T-cell (primary cell): ENCODE data around the gene EBF4. TPM values are rescaled to one million over a fixed set of nuclear protein-coding genes. Genes with fewer than 3 reads are reported as not detected.

ENCODE experiments used
- ATAC-seq, 4 experiments: fragments of 200-7000 bp in 3 of 4; fragments of 150-1000 bp in 1 of 4; cut with Tn5 transposase; replicated peaks in 1 of 4; 1 replicate in 3 of 4; 2 replicates in 1 of 4; pipeline ENCODE4 v1.10.0; 2021; ENCODE audit warnings: moderate library complexity in 3 of 4, mild to moderate bottlenecking in 2 of 4, moderate number of reproducible peaks in 1 of 4
- CTCF ChIA-PET, 2 donors: fragments of 300-600 bp; sonication (Branson Sonifier 250); formaldehyde crosslinking; loops; one replicate each; lab custom pipeline; 2022; ENCODE audit warnings: antibody characterized with exemption in 2 of 2; lab: Charles Lee
- POLR2A ChIA-PET, 2 donors: fragments of 300-600 bp; sonication (Branson Sonifier 250); formaldehyde crosslinking; loops; one replicate each; lab custom pipeline; 2022; ENCODE audit warnings: antibody characterized with exemption in 2 of 2; lab: Charles Lee
- DNase-seq, 35 experiments: peaks; one replicate each; pipeline versions ENCODE4 v3.0.0 to v3.0.0-alpha.2; 2013 to 2023
- H3K27ac ChIP-seq: one replicate; pipeline ENCODE4 v1.5.1; 2013; ENCODE audit warnings: low read length
- H3K27me3 ChIP-seq, 2 experiments: replicated peaks in 1 of 2; 1 replicate in 1 of 2; 2 replicates in 1 of 2; pipeline versions ENCODE4 v1.6.1 to v1.7.0; 2013; ENCODE audit warnings: low read length in 1 of 2, mixed read lengths in 1 of 2; ENCODE audit not compliant: control insufficient read depth in 2 of 2, insufficient read depth in 2 of 2; ENCODE audit errors: extremely low read depth in 1 of 2
- H3K36me3 ChIP-seq, 2 donors: 1 replicate in 1 of 2; 2 replicates in 1 of 2; pipeline versions ENCODE4 v1.6.1 to v1.7.0; 2013; ENCODE audit warnings: low read length in 1 of 2; ENCODE audit not compliant: control insufficient read depth in 2 of 2, insufficient read depth in 1 of 2; ENCODE audit errors: extremely low read depth in 1 of 2
- H3K4me1 ChIP-seq, 2 experiments: 1 replicate in 1 of 2; 2 replicates in 1 of 2; pipeline versions ENCODE4 v1.6.1 to v1.7.0; 2013; ENCODE audit warnings: low read length in 2 of 2, mixed read lengths in 1 of 2; ENCODE audit not compliant: insufficient read depth in 2 of 2, control insufficient read depth in 1 of 2; ENCODE audit errors: extremely low read depth in 1 of 2
- H3K4me3 ChIP-seq, 2 donors: 1 replicate in 1 of 2; 2 replicates in 1 of 2; pipeline versions ENCODE4 v1.5.1 to v1.7.0; 2013; ENCODE audit warnings: mild to moderate bottlenecking in 2 of 2, low read length in 1 of 2, moderate library complexity in 1 of 2; ENCODE audit not compliant: control insufficient read depth in 1 of 2; ENCODE audit errors: extremely low read depth in 1 of 2
- H3K9me3 ChIP-seq: 2 replicates; pipeline ENCODE4 v1.7.0; 2013
- H3K27ac Mint-ChIP-seq, 2 donors: one replicate each; pipeline ENCODE4 v1.8.0; 2020 to 2021; ENCODE audit warnings: mild to moderate bottlenecking in 2 of 2, mixed read lengths in 2 of 2
- H3K27me3 Mint-ChIP-seq, 2 donors: one replicate each; pipeline ENCODE4 v1.8.0; 2021 to 2022; ENCODE audit warnings: mixed read lengths in 2 of 2
- H3K36me3 Mint-ChIP-seq: one replicate; pipeline ENCODE4 v1.8.0; 2021; ENCODE audit warnings: mixed read lengths
- H3K4me1 Mint-ChIP-seq, 3 donors: one replicate each; pipeline ENCODE4 v1.8.0; 2020 to 2022; ENCODE audit warnings: mixed read lengths in 3 of 3, mild to moderate bottlenecking in 1 of 3
- H3K4me3 Mint-ChIP-seq, 3 donors: one replicate each; pipeline ENCODE4 v1.8.0; 2020 to 2022; ENCODE audit warnings: mild to moderate bottlenecking in 3 of 3, mixed read lengths in 3 of 3, moderate library complexity in 3 of 3
- H3K9me3 Mint-ChIP-seq, 3 donors: one replicate each; pipeline ENCODE4 v1.8.0; 2020 to 2022; ENCODE audit warnings: mixed read lengths in 3 of 3
- WGBS: methylation state at CpG from one replicate; pipeline ENCODE4 v1.1.5; 2013; ENCODE audit warnings: missing lambda C conversion rate; ENCODE audit not compliant: insufficient coverage; 5-methylcytosine and 5-hydroxymethylcytosine counted together
- total RNA-seq, 35 experiments: library from RNA in 6 of 35; stranded (reverse) in 6 of 35; fragments of 120-200 nt in 1 of 35; gene quantifications; one replicate each; pipeline versions ENCODE4 v1.2.1 to v1.2.4 and lab custom pipeline; 2013 to 2026

EBF4 gene
- total RNA-seq, 5 donors from 2014 or later (not counting 1 experiment from before 2014, with no cell fraction given): 4.2 to 10.5 (median 6.8) TPM

DNA sequence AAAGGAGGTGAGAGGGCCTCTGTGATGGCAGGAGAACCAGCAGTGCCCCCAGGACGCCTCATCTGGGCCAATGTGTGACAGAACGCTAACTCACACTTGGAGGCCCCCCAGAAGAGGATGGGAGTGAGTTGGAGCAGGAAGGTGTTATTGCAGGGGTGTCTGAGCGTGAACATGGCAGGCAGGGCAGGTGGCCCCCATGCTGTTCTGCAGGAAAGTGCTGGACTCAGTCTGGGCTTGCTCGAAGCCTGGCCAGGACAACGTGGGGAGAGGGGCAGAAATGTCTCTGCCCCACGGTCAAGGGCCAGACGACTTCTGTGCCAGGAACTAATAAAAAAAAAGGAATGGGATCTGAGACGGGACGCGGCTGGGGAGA lies 931 bp upstream of the EBF4 start:
- ATAC-seq (no peak), DNase-seq (no peak)
- Histone ChIP-seq H3K36me3 (no peaks in the 10 kb centered on the region), H3K27me3 (peaks cover 8 to 62% of the 10 kb centered on the region in 2 experiments), H3K4me3 (peak overlapping the region in 1 of 2 donors; percentile 49), H3K4me1 (peaks cover 0 to 30% of the 10 kb centered on the region in 2 experiments), H3K27ac (no peak overlapping the region), H3K9me3 (no peaks in the 10 kb centered on the region)
- Mint-ChIP-seq H3K9me3 (no peaks in the 10 kb centered on the region), H3K4me1 (peaks cover 25 to 35% (median 32%) of the 10 kb centered on the region in 3 donors), H3K27ac (peak overlapping the region; percentile 42 to 45), H3K36me3 (no peaks in the 10 kb centered on the region), H3K27me3 (peaks cover 19 to 40% of the 10 kb centered on the region in 2 donors), H3K4me3 (peak overlapping the region; percentile 82 to 97 (median 92))
- ChIA-PET POLR2A (no interaction called here), CTCF (interaction anchor here in 1 of 2 donors (1.0 to 2.3 kb wide), 2 partner anchors 50 to 61 kb away, joined by 3 to 14 read pairs; no protein-coding TSS in a partner anchor)
- 93% methylated on average over 10 of the region's 10 CpGs for whole genome bisulfite sequencing

GRCh38 chr20:2692886-2693285 lies 306 bp downstream of the EBF4 start:
- Histone ChIP-seq H3K27me3 (peaks cover 8 to 66% of the 10 kb centered on the region in 2 experiments), H3K36me3 (no peaks in the 10 kb centered on the region), H3K4me1 (peaks cover 0 to 24% of the 10 kb centered on the region in 2 experiments), H3K4me3 (no peak overlapping the region), H3K9me3 (no peaks in the 10 kb centered on the region), H3K27ac (no peak overlapping the region)
- ChIA-PET POLR2A (interaction anchor here in 1 of 2 donors (0.6 kb wide), 3 partner anchors 45 to 590 kb away, joined by 3 to 7 read pairs (median 6); no protein-coding TSS in a partner anchor), CTCF (interaction anchor here in 1 of 2 donors (0.6 to 2.3 kb wide), 3 partner anchors 20 to 53 kb away, joined by 3 to 14 read pairs (median 7); no protein-coding TSS in a partner anchor)
- Mint-ChIP-seq H3K4me3 (no peak overlapping the region), H3K27me3 (peaks cover 22 to 44% of the 10 kb centered on the region in 2 donors), H3K27ac (no peak overlapping the region), H3K4me1 (peaks cover 20 to 31% (median 27%) of the 10 kb centered on the region in 3 donors), H3K36me3 (no peaks in the 10 kb centered on the region), H3K9me3 (no peaks in the 10 kb centered on the region)
- peak in 12 of 35 experiments; percentile 15 to 63 (median 25) for DNase-seq
- WGBS: under 1% methylated on average over 47 of the region's 64 CpGs
- ATAC-seq: peak; percentile 39 to 57 (median 53)

- no peaks in the 10 kb centered on the region for H3K36me3 Mint-ChIP-seq
- POLR2A ChIA-PET: interaction anchor here in 1 of 2 donors (0.7 kb wide), 1 partner anchor 739 kb away, joined by 3 read pairs; no protein-coding TSS in a partner anchor
Observed at GRCh38 chr20:2693286-2694007, 867 bp downstream of the EBF4 start.

GRCh38 chr20:2694008-2694471 lies 1.5 kb downstream of the EBF4 start:
- 16% methylated on average over 16 of the region's 23 CpGs for WGBS
- POLR2A ChIA-PET: interaction anchor here in 1 of 2 donors (0.7 kb wide), 1 partner anchor 738 kb away, joined by 3 read pairs; no protein-coding TSS in a partner anchor
- Mint-ChIP-seq H3K36me3 (no peaks in the 10 kb centered on the region), H3K4me3 (peak overlapping the region in 2 of 3 donors; percentile 34 to 54), H3K9me3 (no peaks in the 10 kb centered on the region), H3K4me1 (peaks cover 12 to 24% (median 19%) of the 10 kb centered on the region in 3 donors), H3K27me3 (peaks cover 22 to 44% of the 10 kb centered on the region in 2 donors), H3K27ac (no peak overlapping the region)
- peaks cover 0 to 16% of the 10 kb centered on the region in 2 experiments for H3K4me1 ChIP-seq
- no peak for ATAC-seq
- CTCF ChIA-PET: interaction anchor here in 1 of 2 donors (0.6 to 2.3 kb wide), 3 partner anchors 19 to 93 kb away, joined by 3 to 14 read pairs (median 5); no protein-coding TSS in a partner anchor
- H3K27ac ChIP-seq: no peak overlapping the region
- no peaks in the 10 kb centered on the region for H3K9me3 ChIP-seq
- H3K36me3 ChIP-seq: no peaks in the 10 kb centered on the region
- peak overlapping the region in 1 of 2 donors; percentile 28 for H3K4me3 ChIP-seq
- H3K27me3 ChIP-seq: peaks cover 8 to 73% of the 10 kb centered on the region in 2 experiments
- DNase-seq: no peak

More at GRCh38 chr20:2693286-2694007, 867 bp downstream of the EBF4 start:
- H3K9me3 ChIP-seq: no peaks in the 10 kb centered on the region
- Mint-ChIP-seq H3K27ac (no peak overlapping the region), H3K4me1 (peaks cover 14 to 26% (median 22%) of the 10 kb centered on the region in 3 donors), H3K27me3 (peaks cover 22 to 44% of the 10 kb centered on the region in 2 donors), H3K9me3 (no peaks in the 10 kb centered on the region), H3K4me3 (peak overlapping the region in 1 of 3 donors; percentile 54)
- CTCF ChIA-PET: interaction anchor here (0.7 to 2.3 kb wide), 3 partner anchors 20 to 55 kb away, joined by 3 to 14 read pairs (median 5); no protein-coding TSS in a partner anchor
- H3K4me1 ChIP-seq: peaks cover 0 to 19% of the 10 kb centered on the region in 2 experiments
- no peaks in the 10 kb centered on the region for H3K36me3 ChIP-seq
- peak overlapping the region in 1 of 2 donors; percentile 36 for H3K4me3 ChIP-seq
- H3K27me3 ChIP-seq: peaks cover 8 to 67% of the 10 kb centered on the region in 2 experiments
- no peak overlapping the region for H3K27ac ChIP-seq
- peak; percentile 60 to 74 (median 65) for ATAC-seq
- peak in 28 of 35 experiments; percentile 16 to 71 (median 34) for DNase-seq
- 5% methylated on average over 84 of the region's 89 CpGs for WGBS

- Histone ChIP-seq H3K27me3 (peaks cover 8 to 70% of the 10 kb centered on the region in 2 experiments), H3K27ac (no peak overlapping the region), H3K36me3 (no peaks in the 10 kb centered on the region), H3K9me3 (no peaks in the 10 kb centered on the region), H3K4me3 (no peak overlapping the region), H3K4me1 (peaks cover 0 to 16% of the 10 kb centered on the region in 2 experiments)
- WGBS: 45% methylated on average over 3 of the region's 13 CpGs
- H3K4me1 Mint-ChIP-seq: peaks cover 12 to 24% (median 17%) of the 10 kb centered on the region in 3 donors
- H3K27me3 Mint-ChIP-seq: peaks cover 22 to 42% of the 10 kb centered on the region in 2 donors
- POLR2A ChIA-PET: no interaction called here
- ATAC-seq (no peak), DNase-seq (no peak)
- CTCF ChIA-PET: interaction anchor here in 1 of 2 donors (0.6 to 0.7 kb wide), 2 partner anchors 93 to 524 kb away, joined by 3 to 5 read pairs; no protein-coding TSS in a partner anchor
- H3K27ac Mint-ChIP-seq: no peak overlapping the region
- H3K36me3 Mint-ChIP-seq: no peaks in the 10 kb centered on the region
- H3K9me3 Mint-ChIP-seq: no peaks in the 10 kb centered on the region
- H3K4me3 Mint-ChIP-seq: peak overlapping the region; percentile 19 to 54 (median 34)
Observed at GRCh38 chr20:2694519-2694918, 1.9 kb downstream of the EBF4 start.
